Fibroblast of the aortic adventitia (primary cell): ENCODE measurements around the gene DRGX. TPM values are rescaled to one million over a fixed set of nuclear protein-coding genes. Genes with fewer than 3 reads are reported as not detected.

Experiments used
- DNase-seq: peaks from one replicate; pipeline ENCODE4 v3.0.0-alpha.2; 2010; ENCODE audit warnings: low read depth
- H3K4me3 ChIP-seq: 2 replicates; pipeline ENCODE4 v1.5.1; 2011; ENCODE audit warnings: low read depth, mild to moderate bottlenecking, control low read depth, low read length, moderate library complexity
- CTCF ChIP-seq: IDR thresholded peaks from 2 replicates; pipeline ENCODE4 v1.5.1; 2011; ENCODE audit warnings: mild to moderate bottlenecking, low read length, control low read depth, inconsistent platforms; ENCODE audit not compliant: insufficient read depth
- total RNA-seq: library from RNA; depleted of rRNA; stranded (reverse); fragments of >200 nt; gene quantifications from 2 replicates; pipeline ENCODE4 v1.2.3, GENCODE V29; 2012; ENCODE audit warnings: low replicate concordance

The DRGX gene
- total RNA-seq, 1 donor: not detected

GRCh38 chr10:49353895-49354566, 41.9 kb downstream of the DRGX start:
- no peak overlapping the region for H3K4me3 ChIP-seq
- no peak for TF ChIP-seq CTCF
- no peak for DNase-seq

GRCh38 chr10:49353026-49353894, 42.6 kb downstream of the DRGX start:
- TF ChIP-seq CTCF: no peak
- DNase-seq: no peak
- no peak overlapping the region for H3K4me3 ChIP-seq

GRCh38 chr10:49352323-49352722, 43.6 kb downstream of the DRGX start:
- DNase-seq: no peak
- TF ChIP-seq CTCF: no peak
- H3K4me3 ChIP-seq: no peak overlapping the region

GRCh38 chr10:49351669-49352068, 44.2 kb downstream of the DRGX start:
- H3K4me3 ChIP-seq: no peak overlapping the region
- TF ChIP-seq CTCF: no peak
- DNase-seq: no peak

- no peak for DNase-seq
- TF ChIP-seq CTCF: no peak
These were observed 44.9 kb downstream of the DRGX start for GRCh38 chr10:49350846-49351532.

GRCh38 chr10:49350138-49350537, 45.8 kb downstream of the DRGX start:
- DNase-seq: no peak
- no peak for TF ChIP-seq CTCF

More at GRCh38 chr10:49350846-49351532, 44.9 kb downstream of the DRGX start:
- H3K4me3 ChIP-seq: no peak overlapping the region

More at GRCh38 chr10:49350138-49350537, 45.8 kb downstream of the DRGX start:
- H3K4me3 ChIP-seq: no peak overlapping the region
